ENCODE data around the gene AMBRA1.

GRCh38 chr11:46557684-46558151 lies 36.1 kb downstream of the AMBRA1 start:
- TF ChIP-seq, protein P1, sequence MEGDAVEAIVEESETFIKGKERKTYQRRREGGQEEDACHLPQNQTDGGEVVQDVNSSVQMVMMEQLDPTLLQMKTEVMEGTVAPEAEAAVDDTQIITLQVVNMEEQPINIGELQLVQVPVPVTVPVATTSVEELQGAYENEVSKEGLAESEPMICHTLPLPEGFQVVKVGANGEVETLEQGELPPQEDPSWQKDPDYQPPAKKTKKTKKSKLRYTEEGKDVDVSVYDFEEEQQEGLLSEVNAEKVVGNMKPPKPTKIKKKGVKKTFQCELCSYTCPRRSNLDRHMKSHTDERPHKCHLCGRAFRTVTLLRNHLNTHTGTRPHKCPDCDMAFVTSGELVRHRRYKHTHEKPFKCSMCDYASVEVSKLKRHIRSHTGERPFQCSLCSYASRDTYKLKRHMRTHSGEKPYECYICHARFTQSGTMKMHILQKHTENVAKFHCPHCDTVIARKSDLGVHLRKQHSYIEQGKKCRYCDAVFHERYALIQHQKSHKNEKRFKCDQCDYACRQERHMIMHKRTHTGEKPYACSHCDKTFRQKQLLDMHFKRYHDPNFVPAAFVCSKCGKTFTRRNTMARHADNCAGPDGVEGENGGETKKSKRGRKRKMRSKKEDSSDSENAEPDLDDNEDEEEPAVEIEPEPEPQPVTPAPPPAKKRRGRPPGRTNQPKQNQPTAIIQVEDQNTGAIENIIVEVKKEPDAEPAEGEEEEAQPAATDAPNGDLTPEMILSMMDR (conservative IDR thresholded peaks at IDR 0.05) = no peak
- no peak for TF ChIP-seq ZFX (IDR thresholded peaks at IDR 0.05)

Data from C4-2B (cell line).